Measurements from ENCODE around the gene MB21D2.

- TF ChIP-seq SUZ12 (IDR thresholded peaks at IDR 0.05) (no peak), L3MBTL2 (conservative IDR thresholded peaks at IDR 0.05) (no peak), SP1 (IDR thresholded peaks at IDR 0.05) (no peak), FOXM1 (IDR thresholded peaks at IDR 0.05; ENCODE audit: borderline replicate concordance) (no peak), BHLHE40 (IDR thresholded peaks at IDR 0.05; ENCODE audit: borderline replicate concordance) (no peak), ELF4 (IDR thresholded peaks at IDR 0.05) (no peak), FOXK2 (IDR thresholded peaks at IDR 0.05) (no peak), FOXA1 (IDR thresholded peaks at IDR 0.05) (no peak)
Measured at GRCh38 chr3:192929146-192929545, 11.5 kb upstream of the MB21D2 start.
